Esophagus (tissue), 2 donors: Measurements from ENCODE around the gene PEAR1. TPM values are rescaled to one million over a fixed set of nuclear protein-coding genes. Genes with fewer than 3 reads are reported as not detected.

ENCODE experiments used
- H3K27ac ChIP-seq, 2 donors: one replicate each; pipeline ENCODE4 v1.5.1; 2013; ENCODE audit warnings: low read depth in 2 of 2, mild to moderate bottlenecking in 2 of 2, inconsistent platforms in 1 of 2, low read length in 1 of 2, moderate library complexity in 1 of 2
- H3K27me3 ChIP-seq, 2 donors: one replicate each; pipeline ENCODE4 v1.6.1; 2013; ENCODE audit warnings: low read length in 2 of 2, control low read depth in 1 of 2, mild to moderate bottlenecking in 1 of 2; ENCODE audit not compliant: insufficient read depth in 2 of 2, control insufficient read depth in 1 of 2
- H3K36me3 ChIP-seq, 2 donors: one replicate each; pipeline ENCODE4 v1.6.1; 2013; ENCODE audit warnings: low read length in 1 of 2; ENCODE audit not compliant: control insufficient read depth in 2 of 2, insufficient read depth in 2 of 2
- H3K4me1 ChIP-seq, 2 donors: one replicate each; pipeline ENCODE4 v1.6.1; 2013; ENCODE audit warnings: low read length in 1 of 2; ENCODE audit not compliant: control insufficient read depth in 2 of 2, insufficient read depth in 2 of 2
- H3K4me3 ChIP-seq, 2 donors: one replicate each; pipeline ENCODE4 v1.5.1; 2013; ENCODE audit warnings: low read length in 2 of 2, mild to moderate bottlenecking in 2 of 2, low read depth in 1 of 2, moderate library complexity in 1 of 2
- H3K9me3 ChIP-seq, 2 donors: one replicate each; pipeline ENCODE4 v1.6.1; 2013; ENCODE audit warnings: mild to moderate bottlenecking in 2 of 2, low read depth in 1 of 2, low read length in 1 of 2, moderate library complexity in 1 of 2; ENCODE audit not compliant: control insufficient read depth in 2 of 2, insufficient read depth in 1 of 2
- WGBS, 2 donors: extraction: QIAGEN DNeasy Blood & Tissue Kit; methylation state at CpG; one replicate each; pipeline ENCODE4 v1.1.7; 2013; 5-methylcytosine and 5-hydroxymethylcytosine counted together
- polyA plus RNA-seq, 2 donors: library from polyadenylated mRNA; stranded (reverse); fragments of 200-250 nt; gene quantifications; one replicate each; pipeline ENCODE4 v1.2.3, GENCODE V29; 2013
- donor health status: healthy with polysubstance abuse.
- donor health status: Bipolar disorder and iron deficiency.

The PEAR1 gene
- polyA plus RNA-seq, 2 donors: 1.5 to 1.7 TPM

- no peaks in the 10 kb centered on the region for H3K4me1 ChIP-seq
- H3K36me3 ChIP-seq: peaks cover 17 to 34% of the 10 kb centered on the region in 2 donors
- no peaks in the 10 kb centered on the region for H3K27me3 ChIP-seq
- 72 to 73% methylated on average over 4 of the region's 4 CpGs for WGBS, 2 donors
- no peaks in the 10 kb centered on the region for H3K9me3 ChIP-seq
- no peak overlapping the region for H3K4me3 ChIP-seq
- H3K27ac ChIP-seq: no peak overlapping the region
Measured at GRCh38 chr1:156961709-156962108, 68.2 kb downstream of the PEAR1 start.

GRCh38 chr1:156963621-156964020 is 70.1 kb downstream of the PEAR1 start:
- H3K4me3 ChIP-seq: no peak overlapping the region
- no peaks in the 10 kb centered on the region for H3K9me3 ChIP-seq
- no peaks in the 10 kb centered on the region for H3K4me1 ChIP-seq
- H3K36me3 ChIP-seq: peaks cover 17 to 23% of the 10 kb centered on the region in 2 donors
- 50 to 53% methylated on average over 3 of the region's 3 CpGs for WGBS, 2 donors
- no peaks in the 10 kb centered on the region for H3K27me3 ChIP-seq
- no peak overlapping the region for H3K27ac ChIP-seq

- Histone ChIP-seq H3K9me3 (no peaks in the 10 kb centered on the region), H3K4me3 (no peak overlapping the region), H3K27ac (no peak overlapping the region), H3K27me3 (no peaks in the 10 kb centered on the region), H3K36me3 (peaks cover 13 to 24% of the 10 kb centered on the region in 2 donors), H3K4me1 (no peaks in the 10 kb centered on the region)
- 92 to 93% methylated on average over 2 of the region's 2 CpGs for WGBS, 2 donors
Measured at GRCh38 chr1:156964441-156964840, 70.9 kb downstream of the PEAR1 start.

Other genes starting within 250 kb of the PEAR1 start
- gene NES, start 216.3 kb upstream of the PEAR1 start, polyA plus RNA-seq: 1 to 10 TPM; 2.4 to 3.0 TPM
- 1,000 to 10,000 TPM; 1,310 to 1,799 TPM for gene CRABP2, start 188.1 kb upstream of the PEAR1 start, polyA plus RNA-seq
- gene METTL25B, start 165.2 kb upstream of the PEAR1 start, polyA plus RNA-seq: 10 to 100 TPM; 18.5 to 38.3 TPM
- gene ISG20L2, start 165.0 kb upstream of the PEAR1 start, polyA plus RNA-seq: 10 to 100 TPM in 1 of 2 donors, 1 to 10 TPM in 1; 8.5 to 16.5 TPM
- 10 to 100 TPM; 79.3 to 81.0 TPM for gene MRPL24, start 152.6 kb upstream of the PEAR1 start, polyA plus RNA-seq
- 100 to 1,000 TPM in 1 of 2 donors, 10 to 100 TPM in 1; 88.6 to 150 TPM for gene HDGF, start 142.0 kb upstream of the PEAR1 start, polyA plus RNA-seq
- gene PRCC, start 126.2 kb upstream of the PEAR1 start, polyA plus RNA-seq: 10 to 100 TPM; 36.6 to 41.8 TPM
- gene SH2D2A, start 76.9 kb upstream of the PEAR1 start, polyA plus RNA-seq: under 1 TPM; 0.90 to 1.00 TPM
- gene INSRR, start 34.6 kb upstream of the PEAR1 start, polyA plus RNA-seq: under 1 TPM in 1 of 2 donors, not detected in 1; 0.01 TPM
- under 1 TPM; 0.06 to 0.08 TPM for gene NTRK1, start 32.9 kb upstream of the PEAR1 start, polyA plus RNA-seq
- gene LRRC71, start 26.9 kb downstream of the PEAR1 start, polyA plus RNA-seq: under 1 TPM in 1 of 2 donors, not detected in 1; 0.04 TPM
- gene ARHGEF11, start 152.0 kb downstream of the PEAR1 start, polyA plus RNA-seq: 10 to 100 TPM in 1 of 2 donors, 1 to 10 TPM in 1; 6.5 to 11.2 TPM
- not detected for gene ETV3L, start 206.1 kb downstream of the PEAR1 start, polyA plus RNA-seq
- 1 to 10 TPM; 9.3 to 9.4 TPM for gene ETV3, start 244.7 kb downstream of the PEAR1 start, polyA plus RNA-seq